Esophagus squamous epithelium (tissue), 5 donors: ENCODE measurements around the gene PLPP7. TPM values are rescaled to one million over a fixed set of nuclear protein-coding genes. Genes with fewer than 3 reads are reported as not detected.
A peak's percentile ranks its signal among the peaks of the same experiment; 100 is the strongest.

Source experiments
- DNase-seq: peaks from one replicate; lab custom pipeline; 2025; lab: John Stamatoyannopoulos, UW
- H3K27ac ChIP-seq, 4 donors: fragments of 200-600 bp; sonication (generic); one replicate each; pipeline ENCODE4 v1.5.1; 2016 to 2019; ENCODE audit warnings: mild to moderate bottlenecking in 1 of 4
- H3K27me3 ChIP-seq, 4 donors: fragments of 200-600 bp; sonication (generic); 1 replicate in 3 of 4; 2 replicates in 1 of 4; pipeline versions ENCODE4 v1.5.1 to v1.6.0; 2017 to 2021; ENCODE audit warnings: antibody characterized with exemption in 1 of 4
- H3K36me3 ChIP-seq, 3 donors: fragments of 200-600 bp; sonication (generic); one replicate each; pipeline ENCODE4 v1.5.1; 2016 to 2019
- H3K4me1 ChIP-seq, 3 donors: fragments of 200-600 bp; sonication (generic); one replicate each; pipeline ENCODE4 v1.5.1; 2017 to 2019
- H3K4me3 ChIP-seq, 4 donors: fragments of 200-600 bp; sonication (generic); 1 replicate in 3 of 4; 2 replicates in 1 of 4; pipeline ENCODE4 v1.5.1; 2016 to 2019; ENCODE audit warnings: mild to moderate bottlenecking in 2 of 4, moderate library complexity in 1 of 4
- H3K9me3 ChIP-seq, 3 donors: fragments of 200-600 bp; sonication (generic); one replicate each; pipeline ENCODE4 v1.5.1; 2016 to 2019
- CTCF ChIP-seq, 6 experiments: fragments of 450-650 bp in 4 of 6; fragments of 200-600 bp in 2 of 6; sonication (generic) in 2 of 6; IDR thresholded peaks; one replicate each; pipeline ENCODE4 v1.5.1; 2016 to 2019; ENCODE audit warnings: antibody characterized with exemption in 6 of 6, mild to moderate bottlenecking in 4 of 6, moderate library complexity in 4 of 6
- POLR2A ChIP-seq, 4 donors: fragments of 450-650 bp; IDR thresholded peaks; one replicate each; pipeline ENCODE4 v1.6.1; 2017; ENCODE audit warnings: antibody characterized with exemption in 4 of 4, mild to moderate bottlenecking in 4 of 4, moderate library complexity in 3 of 4
- WGBS, 2 donors: methylation state at CpG; one replicate each; pipeline ENCODE4 v1.1.5; 2018; 5-methylcytosine and 5-hydroxymethylcytosine counted together
- intact Hi-C: fragments of 100-400 bp; cut with DNase I; formaldehyde crosslinking; loops from one replicate; pipeline ENCODE4 v1.15.0; 2022
- total RNA-seq, 4 donors: library from RNA; depleted of rRNA; stranded (reverse); fragments of >200 nt; gene quantifications; one replicate each; pipeline ENCODE4 v1.1.0, GENCODE V29; 2016
- donor health status: DM: yes; HTN: yes; CAD: no.

PLPP7 gene
- total RNA-seq, 4 donors from 2014 or later = 0.40 to 2.9 (median 0.97) TPM; not detected in 1

DNA sequence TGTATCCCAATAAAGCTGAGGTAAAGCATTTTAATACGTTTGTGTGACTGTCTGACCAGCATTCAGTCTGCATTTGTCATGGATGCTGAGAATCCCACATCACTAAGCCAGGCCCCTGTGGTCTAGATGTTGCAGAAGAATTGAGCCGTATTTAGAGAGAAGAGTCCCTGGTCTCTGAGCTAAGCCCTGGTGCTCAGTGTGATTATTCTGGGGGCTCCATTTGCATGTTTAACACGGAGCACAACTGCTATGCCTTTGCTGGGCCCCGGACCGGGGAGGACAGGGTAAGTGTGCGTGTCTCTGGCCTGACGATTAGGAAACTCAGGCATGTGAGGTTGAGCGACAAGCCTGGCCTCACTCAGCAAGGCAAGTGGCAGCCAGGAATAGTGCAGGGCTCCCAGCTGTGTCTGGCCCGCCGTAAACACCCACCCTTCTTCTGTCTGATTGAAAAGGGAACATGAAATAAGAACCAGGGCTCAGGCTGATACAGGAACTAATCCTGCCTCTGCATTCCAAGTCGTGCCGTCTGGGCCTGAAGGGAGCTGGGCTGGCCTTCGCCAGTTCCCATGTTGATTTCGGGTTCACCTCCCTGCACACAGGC lies 35.5 kb upstream of the PLPP7 start:
- WGBS, 2 donors = 67 to 75% methylated on average over 13 to 14 of the region's 14 CpGs
- no peaks in the 10 kb centered on the region for H3K36me3 ChIP-seq
- H3K9me3 ChIP-seq = no peaks in the 10 kb centered on the region
- H3K27ac ChIP-seq = peak overlapping the region in 3 of 4 donors; percentile 16 to 76 (median 65)
- peak in 2 of 4 donors; percentile 15 to 30 for TF ChIP-seq POLR2A (IDR thresholded peaks at IDR 0.05)
- no peak for TF ChIP-seq CTCF (IDR thresholded peaks at IDR 0.05)
- peaks cover 4 to 35% (median 6%) of the 10 kb centered on the region in 3 donors for H3K4me1 ChIP-seq
- DNase-seq = no peak
- H3K4me3 ChIP-seq = no peak overlapping the region
- intact Hi-C loops = no loop called here
- H3K27me3 ChIP-seq = no peaks in the 10 kb centered on the region

DNA sequence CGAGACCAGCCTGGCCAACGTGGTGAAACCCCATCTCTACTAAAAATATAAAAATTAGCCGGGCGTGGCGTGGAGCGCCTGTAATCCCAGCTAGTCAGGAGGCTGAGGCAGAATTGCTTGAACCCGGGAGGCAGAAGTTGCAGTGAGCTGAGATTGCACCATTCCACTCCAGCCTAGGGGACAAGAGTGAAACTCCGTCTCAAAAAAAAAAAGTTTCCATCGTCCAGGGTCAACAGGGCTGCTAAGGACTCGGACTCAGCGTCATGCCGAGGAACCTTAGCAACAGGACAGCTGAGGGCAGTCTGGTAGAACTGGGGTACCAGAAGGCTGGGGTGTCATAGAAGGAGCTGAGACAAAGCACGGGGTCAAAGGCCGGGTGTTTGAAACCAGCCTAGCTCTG lies 34.9 kb upstream of the PLPP7 start:
- TF ChIP-seq CTCF (IDR thresholded peaks at IDR 0.05) (no peak), POLR2A (IDR thresholded peaks at IDR 0.05) (no peak)
- Histone ChIP-seq H3K36me3 (peaks cover 0 to 6% (median 0%) of the 10 kb centered on the region in 3 donors), H3K27ac (peak overlapping the region in 3 of 4 donors; percentile 16 to 79 (median 76)), H3K9me3 (no peaks in the 10 kb centered on the region), H3K4me1 (peaks cover 4 to 35% (median 6%) of the 10 kb centered on the region in 3 donors), H3K4me3 (no peak overlapping the region), H3K27me3 (no peaks in the 10 kb centered on the region)
- intact Hi-C loops = no loop called here
- WGBS, 2 donors = 83 to 92% methylated on average over 9 to 14 of the region's 14 CpGs
- no peak for DNase-seq

GRCh38 chr9:131255676-131256197 lies 33.8 kb upstream of the PLPP7 start:
- no peak overlapping the region for H3K4me3 ChIP-seq
- H3K36me3 ChIP-seq = peaks cover 0 to 17% (median 0%) of the 10 kb centered on the region in 3 donors
- H3K4me1 ChIP-seq = peaks cover 4 to 35% (median 6%) of the 10 kb centered on the region in 3 donors
- H3K9me3 ChIP-seq = no peaks in the 10 kb centered on the region
- no peak for DNase-seq
- 63 to 67% methylated on average over 5 to 6 of the region's 8 CpGs for WGBS, 2 donors
- no peak for TF ChIP-seq POLR2A (IDR thresholded peaks at IDR 0.05)
- TF ChIP-seq CTCF (IDR thresholded peaks at IDR 0.05) = no peak
- no peaks in the 10 kb centered on the region for H3K27me3 ChIP-seq
- peak overlapping the region; percentile 16 to 79 (median 58) for H3K27ac ChIP-seq
- intact Hi-C loops = no loop called here

DNA sequence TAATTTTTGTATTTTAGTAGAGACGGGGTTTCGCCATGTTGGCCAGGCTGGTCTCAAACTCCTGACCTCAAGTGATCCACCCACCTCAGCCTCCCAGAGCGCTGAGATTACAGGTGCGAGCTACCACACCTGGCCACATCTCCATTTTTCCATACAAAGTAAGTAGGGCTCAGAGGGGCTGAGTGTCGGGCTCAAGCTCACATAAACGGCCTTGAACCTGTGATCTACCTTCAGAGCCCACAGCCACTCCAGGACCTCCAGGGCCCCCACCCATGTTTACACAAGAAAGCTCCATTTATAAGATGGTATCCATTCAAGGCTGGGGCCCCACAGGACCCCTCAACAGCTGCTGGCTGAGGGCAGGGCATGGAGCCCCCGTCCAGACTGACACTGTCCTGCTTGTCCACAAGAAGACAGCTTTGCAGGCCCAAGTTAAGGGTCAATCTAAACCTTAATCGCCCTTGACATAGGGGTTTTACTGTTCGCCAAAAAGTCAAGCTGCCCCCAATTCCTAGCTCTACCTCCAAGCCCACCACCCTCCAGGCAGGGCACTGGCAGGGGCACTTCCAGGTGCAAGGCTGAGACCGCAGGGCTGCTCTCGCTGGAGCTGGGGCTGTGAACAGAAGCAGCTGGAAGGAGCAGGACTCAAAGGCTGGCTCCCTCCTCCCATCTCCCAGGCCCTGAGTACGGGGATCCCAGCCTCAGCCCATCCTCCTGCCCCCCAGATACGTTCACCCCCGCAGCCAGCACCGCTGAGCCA lies 32.1 kb upstream of the PLPP7 start:
- intact Hi-C loops = no loop called here
- no peaks in the 10 kb centered on the region for H3K27me3 ChIP-seq
- TF ChIP-seq POLR2A (IDR thresholded peaks at IDR 0.05) (no peak), CTCF (IDR thresholded peaks at IDR 0.05) (no peak)
- H3K9me3 ChIP-seq = no peaks in the 10 kb centered on the region
- DNase-seq = no peak
- H3K4me1 ChIP-seq = peaks cover 4 to 35% (median 6%) of the 10 kb centered on the region in 3 donors
- H3K36me3 ChIP-seq = peaks cover 0 to 24% (median 0%) of the 10 kb centered on the region in 3 donors
- 90 to 97% methylated on average over 6 to 13 of the region's 15 CpGs for WGBS, 2 donors
- H3K4me3 ChIP-seq = no peak overlapping the region
- no peak overlapping the region for H3K27ac ChIP-seq

GRCh38 chr9:131258186-131258585 lies 31.3 kb upstream of the PLPP7 start:
- intact Hi-C loops = no loop called here
- no peaks in the 10 kb centered on the region for H3K27me3 ChIP-seq
- no peak overlapping the region for H3K4me3 ChIP-seq
- no peak overlapping the region for H3K27ac ChIP-seq
- no peaks in the 10 kb centered on the region for H3K9me3 ChIP-seq
- no peak for DNase-seq
- WGBS, 2 donors = 46 to 72% methylated on average over 3 to 4 of the region's 15 CpGs
- TF ChIP-seq CTCF (IDR thresholded peaks at IDR 0.05) = no peak
- TF ChIP-seq POLR2A (IDR thresholded peaks at IDR 0.05) = no peak
- H3K36me3 ChIP-seq = peaks cover 0 to 24% (median 0%) of the 10 kb centered on the region in 3 donors
- peaks cover 4 to 33% (median 6%) of the 10 kb centered on the region in 3 donors for H3K4me1 ChIP-seq
